NCI-H2107 treated with DMSO at 0.1 percent for 48 hours (cell line): Measurements from ENCODE around the gene LARGE1.

ENCODE experiments used
- DNase-seq: peaks from one replicate; lab custom pipeline; 2025; ENCODE audit not compliant: unreplicated experiment; lab: John Stamatoyannopoulos, UW

The LARGE1 gene

GRCh38 chr22:33678523-33678922 is 241.8 kb downstream of the LARGE1 start:
- no peak for DNase-seq

- no peak for DNase-seq
These were observed 242.7 kb downstream of the LARGE1 start for GRCh38 chr22:33677536-33677935.

GRCh38 chr22:33674357-33674756 is 245.9 kb downstream of the LARGE1 start:
- no peak for DNase-seq

- no peak for DNase-seq
These were observed 250.5 kb downstream of the LARGE1 start for GRCh38 chr22:33669746-33670145.

- DNase-seq: no peak
These were observed 253.2 kb downstream of the LARGE1 start for GRCh38 chr22:33666961-33667619.

- no peak for DNase-seq
These were observed 253.9 kb downstream of the LARGE1 start for GRCh38 chr22:33666279-33666960.

GRCh38 chr22:33659448-33659847 is 260.8 kb downstream of the LARGE1 start:
- no peak for DNase-seq

GRCh38 chr22:33658775-33659174 is 261.5 kb downstream of the LARGE1 start:
- DNase-seq: no peak

- DNase-seq: no peak
These were observed 262.6 kb downstream of the LARGE1 start for GRCh38 chr22:33657670-33658069.

GRCh38 chr22:33656808-33657628 is 263.3 kb downstream of the LARGE1 start:
- DNase-seq: no peak

GRCh38 chr22:33654173-33654895 is 265.9 kb downstream of the LARGE1 start:
- DNase-seq: no peak

GRCh38 chr22:33653532-33654063 is 266.7 kb downstream of the LARGE1 start:
- DNase-seq: no peak

- no peak for DNase-seq
These were observed 267.7 kb downstream of the LARGE1 start for GRCh38 chr22:33652615-33653014.

- DNase-seq: no peak
These were observed 270.0 kb downstream of the LARGE1 start for GRCh38 chr22:33650244-33650643.

GRCh38 chr22:33648478-33648877 is 271.8 kb downstream of the LARGE1 start:
- DNase-seq: no peak

- DNase-seq: no peak
These were observed 279.4 kb downstream of the LARGE1 start for GRCh38 chr22:33640900-33641299.

- DNase-seq: no peak
These were observed 280.6 kb downstream of the LARGE1 start for GRCh38 chr22:33639588-33640254.

GRCh38 chr22:33635766-33636165 is 284.5 kb downstream of the LARGE1 start:
- no peak for DNase-seq

GRCh38 chr22:33631777-33632176 is 288.5 kb downstream of the LARGE1 start:
- no peak for DNase-seq

GRCh38 chr22:33625959-33626358 is 294.3 kb downstream of the LARGE1 start:
- no peak for DNase-seq
